Nephron (organoid): ENCODE data around the gene CSF2RB.

Experiments used
- H3K27ac Mint-ChIP-seq, 3 experiments: 2 replicates each; pipeline ENCODE4 v1.8.0; 2020; ENCODE audit warnings: mixed read lengths in 3 of 3, mild to moderate bottlenecking in 2 of 3, moderate library complexity in 1 of 3
- H3K27me3 Mint-ChIP-seq: 2 replicates; pipeline ENCODE4 v1.8.0; 2021; ENCODE audit warnings: low read depth, mild to moderate bottlenecking, moderate library complexity, mixed read lengths
- H3K36me3 Mint-ChIP-seq: 2 replicates; pipeline ENCODE4 v1.8.0; 2020; ENCODE audit warnings: low read depth, mixed read lengths
- H3K4me1 Mint-ChIP-seq: 2 replicates; pipeline ENCODE4 v1.8.0; 2020; ENCODE audit warnings: mixed read lengths
- H3K4me3 Mint-ChIP-seq, 3 experiments: 2 replicates each; pipeline ENCODE4 v1.8.0; 2020; ENCODE audit warnings: mild to moderate bottlenecking in 3 of 3, mixed read lengths in 3 of 3, moderate library complexity in 2 of 3
- H3K9me3 Mint-ChIP-seq: 2 replicates; pipeline ENCODE4 v1.8.0; 2020; ENCODE audit warnings: mixed read lengths
- CTCF ChIP-seq, 3 experiments: fragments of 200-600 bp; sonication (generic); IDR thresholded peaks; one replicate each; pipeline ENCODE4 v1.5.0; 2021; ENCODE audit warnings: antibody characterized with exemption in 3 of 3; ENCODE audit not compliant: unreplicated experiment in 3 of 3

Gene CSF2RB

GRCh38 chr22:36891646-36892045 lies 21.8 kb upstream of the CSF2RB start:
- Mint-ChIP-seq H3K4me3 (no peak overlapping the region), H3K36me3 (no peaks in the 10 kb centered on the region), H3K9me3 (peaks cover 13% of the 10 kb centered on the region), H3K4me1 (no peaks in the 10 kb centered on the region), H3K27ac (no peak overlapping the region), H3K27me3 (peaks cover 11% of the 10 kb centered on the region)
- TF ChIP-seq CTCF (IDR thresholded peaks at IDR 0.05; ENCODE audit: unreplicated experiment in 3 of 3): no peak

DNA sequence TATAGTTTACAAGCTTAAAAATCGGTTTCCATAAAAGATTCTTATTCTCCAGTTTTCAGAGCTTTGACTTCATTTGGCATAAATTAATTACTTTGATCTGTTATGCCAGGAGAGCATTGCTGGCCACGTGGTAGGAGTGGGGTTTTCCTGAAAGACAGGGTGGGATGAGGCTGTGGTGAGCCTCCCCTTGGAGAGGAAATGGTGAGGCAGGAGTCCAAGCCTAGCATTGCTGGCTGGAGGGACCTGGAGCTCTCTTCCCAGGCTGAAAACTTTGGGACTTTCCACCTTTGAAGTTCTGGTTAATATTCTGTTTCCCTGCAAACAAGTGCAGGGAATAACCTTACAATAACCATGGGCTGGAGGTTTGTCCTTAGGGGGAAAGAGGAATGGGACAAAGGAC lies 21.1 kb upstream of the CSF2RB start:
- Mint-ChIP-seq H3K4me3 (no peak overlapping the region), H3K27ac (no peak overlapping the region), H3K9me3 (peaks cover 15% of the 10 kb centered on the region), H3K36me3 (no peaks in the 10 kb centered on the region), H3K4me1 (no peaks in the 10 kb centered on the region), H3K27me3 (peaks cover 11% of the 10 kb centered on the region)
- no peak for TF ChIP-seq CTCF (IDR thresholded peaks at IDR 0.05; ENCODE audit: unreplicated experiment in 3 of 3)

- no peak overlapping the region for H3K27ac Mint-ChIP-seq
- peaks cover 11% of the 10 kb centered on the region for H3K27me3 Mint-ChIP-seq
- TF ChIP-seq CTCF (IDR thresholded peaks at IDR 0.05; ENCODE audit: unreplicated experiment in 3 of 3): no peak
- no peaks in the 10 kb centered on the region for H3K4me1 Mint-ChIP-seq
- H3K9me3 Mint-ChIP-seq: peaks cover 13% of the 10 kb centered on the region
- H3K4me3 Mint-ChIP-seq: no peak overlapping the region
- no peaks in the 10 kb centered on the region for H3K36me3 Mint-ChIP-seq
Observed at GRCh38 chr22:36893262-36893661, 20.2 kb upstream of the CSF2RB start.

DNA sequence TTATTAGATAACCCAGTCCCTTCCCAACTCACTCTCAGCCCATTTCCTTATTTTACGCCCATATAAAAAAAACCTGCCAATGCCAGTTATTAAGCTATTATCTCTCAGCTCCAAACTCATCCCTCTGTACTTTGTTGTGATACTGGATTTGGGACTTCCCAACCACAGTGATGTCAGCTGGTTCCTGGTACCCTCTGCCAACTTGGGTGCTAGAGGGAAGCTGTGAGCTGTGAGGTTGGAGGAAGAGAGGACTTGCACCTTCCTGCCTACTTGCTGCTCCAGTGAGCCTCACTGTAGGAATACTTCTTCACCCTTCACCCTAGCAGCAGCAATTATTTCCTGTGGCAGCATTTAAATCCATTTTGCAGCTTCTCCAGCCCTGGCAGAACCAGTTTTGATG lies 19.2 kb upstream of the CSF2RB start:
- Mint-ChIP-seq H3K9me3 (peaks cover 14% of the 10 kb centered on the region), H3K4me1 (no peaks in the 10 kb centered on the region), H3K4me3 (no peak overlapping the region), H3K27ac (no peak overlapping the region), H3K27me3 (peaks cover 11% of the 10 kb centered on the region), H3K36me3 (no peaks in the 10 kb centered on the region)
- TF ChIP-seq CTCF (IDR thresholded peaks at IDR 0.05; ENCODE audit: unreplicated experiment in 3 of 3): no peak

DNA sequence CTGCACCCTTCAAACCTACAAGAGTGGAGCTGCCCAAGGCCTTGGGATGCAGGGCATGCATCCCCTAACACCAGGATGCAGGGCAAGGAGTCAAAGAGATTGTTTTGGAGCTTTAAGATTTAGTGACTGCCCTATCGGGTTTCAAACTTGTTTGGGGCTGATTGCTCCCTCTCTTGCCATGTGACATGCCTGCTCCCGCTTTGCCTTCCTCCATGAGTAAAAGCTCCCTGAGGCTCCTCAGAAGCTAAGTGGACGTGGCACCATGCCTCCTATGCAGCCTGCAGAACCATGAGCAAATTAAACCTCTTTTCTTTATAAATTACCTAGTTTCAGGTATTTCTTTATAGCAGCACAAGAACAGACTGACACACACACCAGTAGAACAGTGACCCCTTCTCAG lies 15.8 kb upstream of the CSF2RB start:
- no peak overlapping the region for H3K27ac Mint-ChIP-seq
- peaks cover 22% of the 10 kb centered on the region for H3K27me3 Mint-ChIP-seq
- no peaks in the 10 kb centered on the region for H3K4me1 Mint-ChIP-seq
- no peaks in the 10 kb centered on the region for H3K36me3 Mint-ChIP-seq
- no peak for TF ChIP-seq CTCF (IDR thresholded peaks at IDR 0.05; ENCODE audit: unreplicated experiment in 3 of 3)
- H3K9me3 Mint-ChIP-seq: peaks cover 14% of the 10 kb centered on the region
- H3K4me3 Mint-ChIP-seq: no peak overlapping the region

- Mint-ChIP-seq H3K4me1 (no peaks in the 10 kb centered on the region), H3K27me3 (peaks cover 21% of the 10 kb centered on the region), H3K9me3 (peaks cover 14% of the 10 kb centered on the region), H3K4me3 (no peak overlapping the region), H3K36me3 (no peaks in the 10 kb centered on the region), H3K27ac (no peak overlapping the region)
- TF ChIP-seq CTCF (IDR thresholded peaks at IDR 0.05; ENCODE audit: unreplicated experiment in 3 of 3): no peak
Observed at GRCh38 chr22:36898690-36899089, 14.7 kb upstream of the CSF2RB start.
